Fibroblast of lung (primary cell): ENCODE data around the gene TNIK. TPM values are rescaled to one million over a fixed set of nuclear protein-coding genes. Genes with fewer than 3 reads are reported as not detected.

Experiments
- DNase-seq, 2 donors: peaks; one replicate each; pipeline versions ENCODE4 v3.0.0 to v3.0.0-alpha.2; 2010; ENCODE audit warnings: low read depth in 2 of 2
- H2AFZ ChIP-seq: 2 replicates; pipeline ENCODE4 v1.5.1; 2012; ENCODE audit warnings: low read length, control low read depth, inconsistent platforms
- H3K27ac ChIP-seq: 2 replicates; pipeline ENCODE4 v1.5.1; 2011; ENCODE audit warnings: low read length, control low read depth; ENCODE audit not compliant: insufficient read depth
- H3K27me3 ChIP-seq: 2 replicates; pipeline ENCODE4 v1.5.1; 2011; ENCODE audit warnings: mild to moderate bottlenecking, low read length; ENCODE audit not compliant: control insufficient read depth, insufficient read depth
- H3K36me3 ChIP-seq: 2 replicates; pipeline ENCODE4 v1.5.1; 2011; ENCODE audit warnings: low read length; ENCODE audit not compliant: control insufficient read depth, insufficient read depth
- H3K4me1 ChIP-seq: 2 replicates; pipeline ENCODE4 v1.5.1; 2011; ENCODE audit warnings: low read length; ENCODE audit not compliant: control insufficient read depth, insufficient read depth; ENCODE audit errors: extremely low read depth
- H3K4me2 ChIP-seq: 2 replicates; pipeline ENCODE4 v1.5.1; 2011; ENCODE audit warnings: low read length, control low read depth; ENCODE audit not compliant: insufficient read depth; ENCODE audit errors: extremely low read depth
- H3K4me3 ChIP-seq, 4 experiments: fragments of 200-600 bp in 1 of 4; sonication (generic) in 1 of 4; replicated peaks in 1 of 4; 2 replicates each; pipeline ENCODE4 v1.5.1; 2011 to 2016; ENCODE audit warnings: low read length in 4 of 4, low read depth in 3 of 4, mild to moderate bottlenecking in 3 of 4, control low read depth in 2 of 4, inconsistent platforms in 1 of 4, mixed read lengths in 1 of 4; ENCODE audit not compliant: insufficient read depth in 1 of 4; ENCODE audit errors: control extremely low read depth in 1 of 4
- H3K79me2 ChIP-seq: 2 replicates; pipeline ENCODE4 v1.5.1; 2012; ENCODE audit warnings: mild to moderate bottlenecking, low read length, inconsistent platforms; ENCODE audit not compliant: control insufficient read depth, insufficient read depth
- H3K9ac ChIP-seq: 2 replicates; pipeline ENCODE4 v1.5.1; 2011; ENCODE audit warnings: mild to moderate bottlenecking, low read length, control low read depth; ENCODE audit not compliant: insufficient read depth
- H3K9me3 ChIP-seq: 2 replicates; pipeline ENCODE4 v1.5.1; 2012; ENCODE audit warnings: low read depth, low read length; ENCODE audit not compliant: control insufficient read depth, insufficient read depth
- H4K20me1 ChIP-seq: 2 replicates; pipeline ENCODE4 v1.5.1; 2011; ENCODE audit warnings: low read length; ENCODE audit not compliant: control insufficient read depth, insufficient read depth; ENCODE audit errors: extremely low read depth
- CTCF ChIP-seq, 2 donors: IDR thresholded peaks in 1 of 2; conservative IDR thresholded peaks in 1 of 2; 1 replicate in 1 of 2; 2 replicates in 1 of 2; pipeline ENCODE4 v1.5.1; 2011 to 2012; ENCODE audit warnings: low read length in 2 of 2, control low read depth in 1 of 2, inconsistent platforms in 1 of 2, low read depth in 1 of 2, mild to moderate bottlenecking in 1 of 2
- EZH2 ChIP-seq: IDR thresholded peaks from 2 replicates; pipeline ENCODE4 v1.5.1; 2012; ENCODE audit warnings: low read length, control low read depth, mild to moderate bottlenecking; ENCODE audit errors: missing control alignments
- polyA plus RNA-seq, 2 donors: library from polyadenylated mRNA; depleted of rRNA in 1 of 2; stranded (reverse) in 1 of 2; unstranded in 1 of 2; fragments of >200 nt; gene quantifications; 2 replicates each; pipeline ENCODE4 v1.2.1, GENCODE V29; 2011 to 2012; ENCODE audit warnings: missing spikeins in 1 of 2
- total RNA-seq: library from RNA; depleted of rRNA; stranded (reverse); fragments of >200 nt; gene quantifications from 2 replicates; pipeline ENCODE4 v1.2.1, GENCODE V29; 2014

TNIK gene
- total and polyA plus RNA-seq, 2 donors (not counting 1 experiment from before 2014, with no cell fraction given) = 13.8 to 39.3 TPM

GRCh38 chr3:171173736-171174135, 286.5 kb downstream of the TNIK start:
- H3K4me1 ChIP-seq = peaks cover 14% of the 10 kb centered on the region
- no peak overlapping the region for H3K4me3 ChIP-seq

GRCh38 chr3:171172070-171172469, 288.1 kb downstream of the TNIK start:
- no peaks in the 10 kb centered on the region for H3K79me2 ChIP-seq
- no peak overlapping the region for H3K4me3 ChIP-seq
- no peaks in the 10 kb centered on the region for H3K36me3 ChIP-seq
- H4K20me1 ChIP-seq = no peaks in the 10 kb centered on the region
- H3K9me3 ChIP-seq = no peaks in the 10 kb centered on the region
- no peak overlapping the region for H3K9ac ChIP-seq
- peaks cover 14% of the 10 kb centered on the region for H3K4me1 ChIP-seq
- TF ChIP-seq EZH2 (no peak), CTCF (conservative IDR thresholded peaks at IDR 0.05 in 1 of 2, IDR thresholded peaks at IDR 0.05 in 1 of 2; ENCODE audit: low read depth in 1 of 2, low read length in 2 of 2) (peak in 1 of 2 donors; percentile 26)
- H3K27ac ChIP-seq = no peak overlapping the region
- H3K27me3 ChIP-seq = no peaks in the 10 kb centered on the region
- no peak overlapping the region for H3K4me2 ChIP-seq
- H2AFZ ChIP-seq = no peak overlapping the region
- no peak for DNase-seq

More at GRCh38 chr3:171173736-171174135, 286.5 kb downstream of the TNIK start:
- Histone ChIP-seq H3K27ac (no peak overlapping the region), H3K4me2 (no peak overlapping the region), H3K79me2 (no peaks in the 10 kb centered on the region), H4K20me1 (no peaks in the 10 kb centered on the region), H3K27me3 (no peaks in the 10 kb centered on the region), H2AFZ (no peak overlapping the region), H3K36me3 (no peaks in the 10 kb centered on the region), H3K9me3 (no peaks in the 10 kb centered on the region), H3K9ac (no peak overlapping the region)
- DNase-seq = peak in 1 of 2 donors; percentile 23
- no peak for TF ChIP-seq EZH2
- no peak for TF ChIP-seq CTCF (conservative IDR thresholded peaks at IDR 0.05 in 1 of 2, IDR thresholded peaks at IDR 0.05 in 1 of 2; ENCODE audit: low read depth in 1 of 2, low read length in 2 of 2)

- H3K79me2 ChIP-seq = no peaks in the 10 kb centered on the region
- no peaks in the 10 kb centered on the region for H3K36me3 ChIP-seq
- no peaks in the 10 kb centered on the region for H3K9me3 ChIP-seq
- no peak overlapping the region for H3K27ac ChIP-seq
- no peaks in the 10 kb centered on the region for H4K20me1 ChIP-seq
- H3K27me3 ChIP-seq = no peaks in the 10 kb centered on the region
- no peak for TF ChIP-seq CTCF (conservative IDR thresholded peaks at IDR 0.05 in 1 of 2, IDR thresholded peaks at IDR 0.05 in 1 of 2; ENCODE audit: low read depth in 1 of 2, low read length in 2 of 2)
- TF ChIP-seq EZH2 = no peak
- no peak overlapping the region for H3K9ac ChIP-seq
- H2AFZ ChIP-seq = no peak overlapping the region
- H3K4me1 ChIP-seq = peaks cover 7% of the 10 kb centered on the region
- DNase-seq = no peak
- H3K4me2 ChIP-seq = no peak overlapping the region
- H3K4me3 ChIP-seq = no peak overlapping the region
These were observed 290.3 kb downstream of the TNIK start for GRCh38 chr3:171169866-171170265.
